H9 (cell line): ENCODE results near the gene TIAM1. TPM values are rescaled to one million over a fixed set of nuclear protein-coding genes. Genes with fewer than 3 reads are reported as not detected.

Experiments
- DNase-seq: peaks from one replicate; pipeline ENCODE4 v3.0.0-alpha.2; 2017
- H2AFZ ChIP-seq: one replicate; pipeline ENCODE4 v1.6.1; 2013; ENCODE audit warnings: mild to moderate bottlenecking, low read length, control low read depth, moderate library complexity
- H2AK5ac ChIP-seq: 2 replicates; pipeline ENCODE4 v1.6.1; 2013; ENCODE audit warnings: low read length, control low read depth, mixed read lengths; ENCODE audit not compliant: insufficient read length
- H2BK120ac ChIP-seq: one replicate; pipeline ENCODE4 v1.6.1; 2013; ENCODE audit warnings: low read depth, mild to moderate bottlenecking, low read length, control low read depth, inconsistent platforms; ENCODE audit not compliant: poor library complexity, severe bottlenecking
- H2BK12ac ChIP-seq: 2 replicates; pipeline ENCODE4 v1.6.1; 2013; ENCODE audit warnings: low read length, control low read depth, mixed read lengths, low read depth; ENCODE audit not compliant: insufficient read length
- H2BK15ac ChIP-seq: 2 replicates; pipeline ENCODE4 v1.6.1; 2013; ENCODE audit warnings: low read depth, low read length, control low read depth
- H2BK20ac ChIP-seq: one replicate; pipeline ENCODE4 v1.6.1; 2013; ENCODE audit warnings: low read depth, mild to moderate bottlenecking, low read length, control low read depth, inconsistent platforms; ENCODE audit not compliant: poor library complexity, severe bottlenecking
- H2BK5ac ChIP-seq: 2 replicates; pipeline ENCODE4 v1.6.1; 2013; ENCODE audit warnings: low read length, control low read depth, mixed read lengths; ENCODE audit not compliant: insufficient read length
- H3K14ac ChIP-seq: 2 replicates; pipeline ENCODE4 v1.6.1; 2013; ENCODE audit warnings: low read length, control low read depth; ENCODE audit not compliant: insufficient read depth
- H3K18ac ChIP-seq: 2 replicates; pipeline ENCODE4 v1.6.1; 2013; ENCODE audit warnings: low read depth, mild to moderate bottlenecking, mixed read lengths, low read length, control low read depth; ENCODE audit not compliant: insufficient read length
- H3K23ac ChIP-seq: 2 replicates; pipeline ENCODE4 v1.6.1; 2013; ENCODE audit warnings: low read length, control low read depth, mixed read lengths, low read depth; ENCODE audit not compliant: insufficient read length
- H3K23me2 ChIP-seq: 2 replicates; pipeline ENCODE4 v1.6.1; 2013; ENCODE audit warnings: low read depth, mild to moderate bottlenecking, mixed read lengths, low read length, control low read depth; ENCODE audit not compliant: insufficient read length, poor library complexity, severe bottlenecking
- H3K27ac ChIP-seq: 2 replicates; pipeline ENCODE4 v1.5.1; 2013; ENCODE audit warnings: low read length, control low read depth, mixed read lengths, low read depth; ENCODE audit not compliant: insufficient read length
- H3K27me3 ChIP-seq: 2 replicates; pipeline ENCODE4 v1.6.1; 2013; ENCODE audit warnings: low read length, control low read depth, inconsistent platforms; ENCODE audit not compliant: insufficient read depth
- H3K4ac ChIP-seq: 2 replicates; pipeline ENCODE4 v1.6.1; 2013; ENCODE audit warnings: low read depth, mild to moderate bottlenecking, control low read depth, inconsistent platforms, low read length, moderate library complexity
- H3K4me1 ChIP-seq: 2 replicates; pipeline ENCODE4 v1.6.1; 2013; ENCODE audit warnings: low read length, control low read depth, inconsistent platforms; ENCODE audit not compliant: insufficient read depth
- H3K4me2 ChIP-seq: 2 replicates; pipeline ENCODE4 v1.6.1; 2013; ENCODE audit warnings: low read length, control low read depth, mixed read lengths; ENCODE audit not compliant: insufficient read length, insufficient read depth
- H3K56ac ChIP-seq: 2 replicates; pipeline ENCODE4 v1.6.1; 2013; ENCODE audit warnings: low read depth, mild to moderate bottlenecking, mixed read lengths, low read length, control low read depth; ENCODE audit not compliant: insufficient read length
- H3K79me1 ChIP-seq: 2 replicates; pipeline ENCODE4 v1.6.1; 2013; ENCODE audit warnings: low read depth, mild to moderate bottlenecking, moderate library complexity, low read length, control low read depth, inconsistent platforms; ENCODE audit not compliant: insufficient read depth, poor library complexity, severe bottlenecking
- H3K79me2 ChIP-seq: 2 replicates; pipeline ENCODE4 v1.6.1; 2013; ENCODE audit warnings: low read length, control low read depth, inconsistent platforms; ENCODE audit not compliant: insufficient read depth
- H3K9ac ChIP-seq: 2 replicates; pipeline ENCODE4 v1.6.1; 2013; ENCODE audit warnings: low read length, control low read depth, mixed read lengths; ENCODE audit not compliant: insufficient read length; ENCODE audit errors: extremely low read depth
- H3K9me3 ChIP-seq: one replicate; pipeline ENCODE4 v1.6.1; 2013; ENCODE audit warnings: low read depth, low read length, inconsistent platforms; ENCODE audit not compliant: control insufficient read depth
- H3T11ph ChIP-seq: one replicate; pipeline ENCODE4 v1.6.1; 2013; ENCODE audit warnings: mild to moderate bottlenecking, low read length, control low read depth, inconsistent platforms
- H4K20me1 ChIP-seq: one replicate; pipeline ENCODE4 v1.6.1; 2013; ENCODE audit not compliant: control insufficient read depth, insufficient read length, insufficient read depth
- H4K5ac ChIP-seq: 2 replicates; pipeline ENCODE4 v1.6.1; 2013; ENCODE audit warnings: low read depth, mild to moderate bottlenecking, mixed read lengths, low read length, control low read depth; ENCODE audit not compliant: insufficient read length
- H4K8ac ChIP-seq: replicated peaks from 2 replicates; pipeline ENCODE4 v1.6.1; 2013; ENCODE audit warnings: low read length, control low read depth, mixed read lengths, low read depth; ENCODE audit not compliant: insufficient read length
- H4K91ac ChIP-seq: 2 replicates; pipeline ENCODE4 v1.6.1; 2013; ENCODE audit warnings: low read depth, mild to moderate bottlenecking, moderate library complexity, mixed read lengths, low read length, control low read depth; ENCODE audit not compliant: insufficient read length
- H3K27ac Mint-ChIP-seq, 3 experiments: 2 replicates in 2 of 3; 3 replicates in 1 of 3; pipeline ENCODE4 v1.8.0; 2020 to 2021; ENCODE audit warnings: mixed read lengths in 3 of 3, mild to moderate bottlenecking in 1 of 3, moderate library complexity in 1 of 3
- H3K27me3 Mint-ChIP-seq: 2 replicates; pipeline ENCODE4 v1.8.0; 2021; ENCODE audit warnings: low read depth, mild to moderate bottlenecking, moderate library complexity, mixed read lengths
- H3K36me3 Mint-ChIP-seq, 3 experiments: 2 replicates in 2 of 3; 3 replicates in 1 of 3; pipeline ENCODE4 v1.8.0; 2020 to 2021; ENCODE audit warnings: low read depth in 3 of 3, mixed read lengths in 3 of 3; ENCODE audit not compliant: insufficient read depth in 1 of 3
- H3K4me1 Mint-ChIP-seq, 2 experiments: 2 replicates each; pipeline ENCODE4 v1.8.0; 2020; ENCODE audit warnings: mixed read lengths in 2 of 2
- H3K4me3 Mint-ChIP-seq, 2 experiments: 2 replicates in 1 of 2; 3 replicates in 1 of 2; pipeline ENCODE4 v1.8.0; 2020 to 2021; ENCODE audit warnings: mild to moderate bottlenecking in 2 of 2, mixed read lengths in 2 of 2, moderate library complexity in 1 of 2
- H3K9me3 Mint-ChIP-seq, 2 experiments: 2 replicates in 1 of 2; 3 replicates in 1 of 2; pipeline ENCODE4 v1.8.0; 2020; ENCODE audit warnings: mild to moderate bottlenecking in 2 of 2, mixed read lengths in 2 of 2, moderate library complexity in 1 of 2
- CTCF ChIP-seq: fragments of 200-600 bp; sonication (generic); conservative IDR thresholded peaks from 3 replicates; pipeline ENCODE4 v1.8.0; 2021; ENCODE audit warnings: antibody characterized with exemption, mild to moderate bottlenecking
- WGBS: extraction: QIAGEN DNeasy Blood & Tissue Kit; methylation state at CpG from one replicate; pipeline ENCODE4 v1.1.7; 2013; ENCODE audit warnings: missing lambda C conversion rate, low lambda C conversion rate, mixed read lengths; ENCODE audit not compliant: insufficient read length; ENCODE audit errors: extremely low coverage; 5-methylcytosine and 5-hydroxymethylcytosine counted together
- total RNA-seq: library from RNA; stranded (reverse); gene quantifications from 2 replicates; pipeline ENCODE4 v1.2.1, GENCODE V29; 2021

Gene TIAM1
- total RNA-seq, 1 experiment from 2014 or later, result 23.1 TPM

GRCh38 chr21:31107871-31108270, 236.2 kb downstream of the TIAM1 start:
- Histone ChIP-seq H3K79me2 (no peaks in the 10 kb centered on the region), H4K8ac (no peak overlapping the region), H2BK5ac (no peak overlapping the region), H2AFZ (no peak overlapping the region), H2BK12ac (no peak overlapping the region), H2BK120ac (no peak overlapping the region), H3K9me3 (no peaks in the 10 kb centered on the region), H3K4me2 (no peak overlapping the region), H3K9ac (no peak overlapping the region), H2BK15ac (no peak overlapping the region), H2AK5ac (no peak overlapping the region), H3K79me1 (no peaks in the 10 kb centered on the region), H4K91ac (no peak overlapping the region), H3K23me2 (no peaks in the 10 kb centered on the region), H3K56ac (no peak overlapping the region), H3K14ac (no peak overlapping the region), H3K4ac (no peak overlapping the region), H4K5ac (no peak overlapping the region), H3K18ac (no peak overlapping the region), H2BK20ac (no peak overlapping the region), H3K4me1 (peaks cover 1% of the 10 kb centered on the region; the same call in 1 of the 2 replicates), H3K27me3 (no peaks in the 10 kb centered on the region), H3K23ac (no peak overlapping the region), H3K27ac (no peak overlapping the region), H4K20me1 (no peaks in the 10 kb centered on the region), H3T11ph (no peak overlapping the region)
- WGBS, result no CpG with 5 or more reads among the region's 1 CpG
- H3K36me3 Mint-ChIP-seq, result peaks cover 5 to 37% (median 20%) of the 10 kb centered on the region in 3 experiments
- H3K27ac Mint-ChIP-seq, result peak overlapping the region in 1 of 3 experiments; percentile 75; a peak in 1 of 7 replicates
- peaks cover 11 to 13% of the 10 kb centered on the region in 2 experiments for H3K4me1 Mint-ChIP-seq
- no peaks in the 10 kb centered on the region for H3K27me3 Mint-ChIP-seq
- peaks cover 23 to 40% of the 10 kb centered on the region in 2 experiments for H3K9me3 Mint-ChIP-seq
- TF ChIP-seq CTCF, result no peak
- no peak overlapping the region for H3K4me3 Mint-ChIP-seq
- no peak for DNase-seq
